GM19238 (cell line): ENCODE measurements around the gene PCBP4.

ENCODE experiments used
- DNase-seq: peaks from one replicate; pipeline ENCODE4 v3.0.0; 2011; ENCODE audit warnings: low spot score; ENCODE audit not compliant: insufficient read length

The PCBP4 gene

DNA sequence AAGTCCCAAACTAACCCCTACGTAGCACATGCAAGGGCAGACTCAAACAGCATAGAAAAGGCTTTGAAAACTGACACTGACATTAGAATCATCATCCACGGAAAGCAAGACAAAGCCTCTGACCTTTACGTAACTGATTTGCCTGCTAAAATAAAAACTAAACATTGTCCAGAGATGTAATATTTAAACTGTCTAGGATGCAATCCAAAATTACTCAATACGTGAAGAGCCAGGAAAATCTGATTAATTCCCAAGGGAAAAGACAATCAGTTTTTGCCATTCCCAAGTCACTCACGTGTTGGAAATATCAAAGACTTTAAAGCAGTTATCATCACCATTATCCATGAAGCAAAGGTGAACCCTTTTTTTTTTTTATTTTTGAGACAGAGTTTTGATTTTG, 50.8 kb downstream of the PCBP4 start:
- no peak for DNase-seq

DNA sequence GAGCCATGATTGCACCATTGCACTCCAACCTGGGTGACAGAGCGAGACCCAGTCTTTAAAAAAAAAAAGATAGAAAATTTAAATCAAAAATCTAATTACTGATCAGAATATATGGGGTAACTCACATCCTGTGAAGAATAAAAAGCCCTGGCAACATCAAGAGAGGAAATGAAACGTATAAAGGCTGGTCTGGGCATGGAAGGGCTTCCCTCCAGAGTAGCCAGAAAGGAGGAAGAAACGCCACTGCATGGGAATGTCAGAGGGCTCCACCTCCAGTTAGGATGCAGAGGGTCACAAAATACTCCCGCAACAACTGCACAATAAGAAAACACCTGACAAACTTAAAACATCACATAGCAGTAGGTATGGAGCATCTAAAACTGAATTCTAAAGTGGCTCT, 59.2 kb downstream of the PCBP4 start:
- no peak for DNase-seq
